Inflammatory macrophage treated with lipopolysaccharide for 4 hours (primary cell): Measurements from ENCODE around the gene SH3PXD2A.
"Not testable (repeated sequence)": the region's sequence is repeated elsewhere in the genome, so short reads cannot be mapped to it uniquely, and the experiment has no call there.

Source experiments
- DNase-seq: peaks from one replicate; pipeline ENCODE4 v3.0.0-alpha.2; 2020

The SH3PXD2A gene

GRCh38 chr10:103616705-103617601 lies 238.4 kb downstream of the SH3PXD2A start:
- DNase-seq, result peak; percentile 66

GRCh38 chr10:103614306-103615158 lies 240.8 kb downstream of the SH3PXD2A start:
- DNase-seq, result peak; percentile 81

DNA sequence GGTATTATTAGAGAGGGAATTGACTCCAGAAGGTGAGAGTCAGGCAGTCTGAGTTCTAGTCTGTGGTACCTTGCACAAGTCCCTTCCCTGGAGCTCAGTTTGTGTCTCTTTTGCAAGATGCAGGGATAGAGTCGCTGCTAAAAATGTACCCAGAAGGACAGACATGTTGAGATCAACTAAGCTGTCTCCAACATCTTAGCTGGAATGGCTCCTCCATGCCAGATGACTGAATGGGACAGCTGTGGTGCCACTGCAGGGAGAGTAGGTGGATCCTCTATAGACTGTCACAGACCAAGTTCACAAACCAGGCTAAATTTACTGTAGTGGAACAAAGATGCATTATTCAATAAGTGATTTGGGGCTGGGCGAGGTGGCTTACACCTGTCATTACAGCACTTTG lies 241.8 kb downstream of the SH3PXD2A start:
- DNase-seq, result no peak

- peak; percentile 93 for DNase-seq
Observed at GRCh38 chr10:103612462-103613365, 242.7 kb downstream of the SH3PXD2A start.

GRCh38 chr10:103610921-103611511 lies 244.4 kb downstream of the SH3PXD2A start:
- DNase-seq, result no peak

GRCh38 chr10:103610083-103610472 lies 245.3 kb downstream of the SH3PXD2A start:
- DNase-seq, result no peak

GRCh38 chr10:103609231-103610082 lies 245.9 kb downstream of the SH3PXD2A start:
- no peak for DNase-seq

- DNase-seq, result not testable (repeated sequence)
Observed at GRCh38 chr10:103608056-103608455, 247.3 kb downstream of the SH3PXD2A start.

GRCh38 chr10:103607051-103607450 lies 248.3 kb downstream of the SH3PXD2A start:
- not testable (repeated sequence) for DNase-seq

GRCh38 chr10:103606097-103606438 lies 249.3 kb downstream of the SH3PXD2A start:
- DNase-seq, result not testable (repeated sequence)

GRCh38 chr10:103605359-103606096 lies 249.8 kb downstream of the SH3PXD2A start:
- peak; percentile 52 for DNase-seq

DNA sequence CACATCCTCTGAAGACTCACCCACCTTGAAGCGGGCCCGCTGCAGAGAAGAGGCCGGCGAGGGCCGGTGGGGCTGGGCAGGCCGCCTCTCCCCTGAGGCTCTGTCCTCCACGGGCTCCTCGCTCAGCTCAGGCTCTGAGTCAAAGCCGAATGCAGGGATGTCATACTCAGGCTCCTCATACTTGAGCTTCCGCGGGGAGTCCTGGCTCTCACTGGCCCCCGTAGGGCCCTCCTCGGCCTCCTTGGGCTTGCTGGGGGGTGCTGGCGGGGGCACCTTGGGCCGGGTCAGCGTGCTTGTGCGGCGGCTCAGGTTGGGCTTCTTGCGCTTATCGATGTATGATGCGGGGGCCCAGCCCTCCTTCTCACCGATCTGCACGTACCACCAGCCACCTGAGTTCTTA lies 252.0 kb downstream of the SH3PXD2A start:
- DNase-seq, result no peak

GRCh38 chr10:103602852-103603155 lies 252.6 kb downstream of the SH3PXD2A start:
- DNase-seq, result no peak

- no peak for DNase-seq
Observed at GRCh38 chr10:103602028-103602851, 253.1 kb downstream of the SH3PXD2A start.

- DNase-seq, result no peak
Observed at GRCh38 chr10:103600956-103601569, 254.3 kb downstream of the SH3PXD2A start.

DNA sequence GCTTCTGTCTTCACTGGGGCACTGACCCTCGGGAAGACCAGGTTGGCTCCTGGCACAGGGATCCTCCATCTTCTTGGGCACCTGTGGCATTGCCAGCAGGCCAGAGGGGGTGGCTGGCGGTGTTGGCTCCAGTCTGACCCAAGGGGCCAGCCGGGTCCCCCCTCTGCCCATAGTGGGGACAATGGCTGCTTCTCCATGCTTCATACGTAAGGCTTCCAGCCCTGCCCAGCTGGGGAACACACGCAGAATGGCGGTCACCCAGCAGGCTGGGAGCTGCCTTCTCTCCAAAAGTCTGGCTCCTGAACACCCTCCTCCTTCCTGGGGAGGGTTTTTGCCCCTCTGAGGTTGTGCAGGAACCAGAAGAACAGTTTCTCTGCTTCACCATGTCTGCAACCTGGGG lies 255.1 kb downstream of the SH3PXD2A start:
- DNase-seq, result no peak

DNA sequence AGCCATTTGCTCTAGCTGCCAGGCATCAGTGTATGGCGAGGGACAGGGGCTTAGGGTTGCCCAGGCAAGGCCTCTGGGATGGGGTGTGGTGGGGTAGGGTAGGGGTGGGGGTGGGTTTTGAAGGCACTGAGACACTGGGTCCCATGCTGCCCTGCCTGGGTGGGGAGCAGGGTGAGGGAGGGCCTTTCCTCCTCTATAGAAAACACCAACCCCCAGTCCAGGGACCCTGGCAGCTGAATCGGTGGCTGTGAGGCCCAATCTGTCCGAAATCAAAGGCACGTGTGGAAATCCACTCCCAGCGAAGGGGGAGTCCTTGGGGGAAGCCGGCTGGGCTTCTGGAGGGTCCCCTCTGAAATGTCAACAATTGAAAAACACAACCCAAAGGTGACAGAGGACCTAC lies 255.5 kb downstream of the SH3PXD2A start:
- no peak for DNase-seq

DNA sequence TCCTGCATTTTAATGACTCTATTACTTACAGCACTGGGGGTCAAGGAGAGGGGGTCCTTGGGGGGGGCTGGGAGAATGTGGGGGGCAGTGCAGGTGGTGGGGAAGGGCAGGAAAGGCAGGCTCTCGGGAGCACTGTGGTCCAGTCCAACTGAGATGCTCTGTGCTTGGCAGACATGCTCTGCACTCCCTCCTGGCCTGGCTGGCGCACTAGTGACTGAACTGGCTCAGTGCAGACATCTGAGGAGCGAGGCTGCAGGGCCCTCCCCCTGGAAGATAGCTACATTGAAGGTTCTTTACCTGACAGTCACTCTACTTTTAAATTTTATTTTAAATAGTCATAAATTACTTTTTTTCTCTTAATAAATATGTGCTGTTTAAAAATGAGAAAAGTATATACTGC lies 256.2 kb downstream of the SH3PXD2A start:
- DNase-seq, result no peak

- peak; percentile 51 for DNase-seq
Observed at GRCh38 chr10:103598654-103599115, 256.7 kb downstream of the SH3PXD2A start.
